Neural progenitor cell (in vitro differentiated cells): ENCODE data around the gene CCDC171. TPM values are rescaled to one million over a fixed set of nuclear protein-coding genes. Genes with fewer than 3 reads are reported as not detected.
"Not testable (repeated sequence)": the region's sequence is repeated elsewhere in the genome, so short reads cannot be mapped to it uniquely, and the experiment has no call there.

Experiments used
- DNase-seq: peaks from one replicate; pipeline ENCODE4 v3.0.0-alpha.2; 2016; ENCODE audit warnings: low spot score
- H2AFZ ChIP-seq: fragments of 200-600 bp; sonication (generic); replicated peaks from 2 replicates; pipeline ENCODE4 v1.6.1; 2016; ENCODE audit warnings: antibody characterized with exemption
- H3F3A ChIP-seq: fragments of 200-600 bp; sonication (generic); 2 replicates; pipeline ENCODE4 v1.6.1; 2016; ENCODE audit warnings: antibody characterized with exemption, low read depth
- H3K27ac ChIP-seq: fragments of 200-600 bp; sonication (generic); 2 replicates; pipeline ENCODE4 v1.5.1; 2016; ENCODE audit warnings: mild to moderate bottlenecking
- H3K27me3 ChIP-seq: fragments of 200-600 bp; sonication (generic); 2 replicates; pipeline ENCODE4 v1.6.1; 2016; ENCODE audit warnings: mild to moderate bottlenecking, moderate library complexity
- H3K36me3 ChIP-seq: fragments of 200-600 bp; sonication (generic); 2 replicates; pipeline ENCODE4 v1.5.1; 2016
- H3K4me1 ChIP-seq: fragments of 200-600 bp; sonication (generic); 2 replicates; pipeline ENCODE4 v1.6.1; 2016; ENCODE audit warnings: mixed run types
- H3K4me2 ChIP-seq: fragments of 200-600 bp; sonication (generic); 2 replicates; pipeline ENCODE4 v1.6.1; 2016
- H3K4me3 ChIP-seq: fragments of 200-600 bp; sonication (generic); 2 replicates; pipeline ENCODE4 v1.5.1; 2016
- H3K79me2 ChIP-seq: fragments of 200-600 bp; sonication (generic); 2 replicates; pipeline ENCODE4 v1.6.1; 2016; ENCODE audit warnings: low read depth
- H3K9ac ChIP-seq: fragments of 200-600 bp; sonication (generic); 2 replicates; pipeline ENCODE4 v1.6.1; 2016
- H3K9me3 ChIP-seq: fragments of 200-600 bp; sonication (generic); 2 replicates; pipeline ENCODE4 v1.5.1; 2016; ENCODE audit warnings: low read depth
- H4K20me1 ChIP-seq: fragments of 200-600 bp; sonication (generic); 2 replicates; pipeline ENCODE4 v1.6.1; 2016; ENCODE audit warnings: low read depth
- H3K27ac Mint-ChIP-seq: 3 replicates; pipeline ENCODE4 v1.8.0; 2021; ENCODE audit warnings: mixed read lengths
- H3K27me3 Mint-ChIP-seq: 2 replicates; pipeline ENCODE4 v1.8.0; 2022; ENCODE audit warnings: low read depth, mild to moderate bottlenecking, inconsistent platforms, moderate library complexity, mixed read lengths; ENCODE audit not compliant: insufficient read depth
- H3K36me3 Mint-ChIP-seq: 3 replicates; pipeline ENCODE4 v1.8.0; 2021; ENCODE audit warnings: mixed read lengths
- H3K4me1 Mint-ChIP-seq: 3 replicates; pipeline ENCODE4 v1.8.0; 2021; ENCODE audit warnings: mixed read lengths
- H3K4me3 Mint-ChIP-seq: 3 replicates; pipeline ENCODE4 v1.8.0; 2021; ENCODE audit warnings: mild to moderate bottlenecking, moderate library complexity, mixed read lengths
- H3K9me3 Mint-ChIP-seq: 3 replicates; pipeline ENCODE4 v1.8.0; 2020; ENCODE audit warnings: mixed read lengths
- CTCF ChIP-seq: fragments of 200-600 bp; sonication (generic); IDR thresholded peaks from 2 replicates; pipeline ENCODE4 v1.5.1; 2017; ENCODE audit warnings: antibody characterized with exemption, mild to moderate bottlenecking
- EZH2 ChIP-seq: fragments of 200-600 bp; sonication (generic); IDR thresholded peaks from 2 replicates; pipeline ENCODE4 v1.6.1; 2017; ENCODE audit warnings: antibody characterized with exemption, mild to moderate bottlenecking, moderate library complexity
- EZH2phosphoT487 ChIP-seq: fragments of 200-600 bp; sonication (generic); IDR thresholded peaks from 2 replicates; pipeline ENCODE4 v1.6.1; 2017; ENCODE audit warnings: antibody characterized with exemption
- total RNA-seq: library from RNA; depleted of rRNA; stranded (reverse); fragments of >200 nt; gene quantifications from 2 replicates; pipeline ENCODE4 v1.2.3, GENCODE V29; 2015; ENCODE audit warnings: low replicate concordance

CCDC171 gene
- total RNA-seq, 1 donor from 2014 or later, result 9.3 TPM

- H3K27ac ChIP-seq, result no peak overlapping the region
- no peaks in the 10 kb centered on the region for H3K79me2 ChIP-seq
- no peak for TF ChIP-seq CTCF
- TF ChIP-seq EZH2, result no peak
- no peak for TF ChIP-seq EZH2phosphoT487
- H4K20me1 ChIP-seq, result no peaks in the 10 kb centered on the region
- Mint-ChIP-seq H3K36me3 (no peaks in the 10 kb centered on the region), H3K27me3 (peaks cover 2% of the 10 kb centered on the region), H3K9me3 (no peaks in the 10 kb centered on the region), H3K4me1 (no peaks in the 10 kb centered on the region), H3K4me3 (no peak overlapping the region), H3K27ac (no peak overlapping the region)
- H3K9me3 ChIP-seq, result no peaks in the 10 kb centered on the region
- no peak overlapping the region for H3K4me3 ChIP-seq
- no peaks in the 10 kb centered on the region for H3F3A ChIP-seq
- H3K4me2 ChIP-seq, result no peak overlapping the region
- H3K27me3 ChIP-seq, result no peaks in the 10 kb centered on the region
- H2AFZ ChIP-seq, result no peak overlapping the region
- no peak for DNase-seq
- peaks cover 8% of the 10 kb centered on the region for H3K4me1 ChIP-seq
- no peak overlapping the region for H3K9ac ChIP-seq
- H3K36me3 ChIP-seq, result no peaks in the 10 kb centered on the region
These were observed 27.9 kb upstream of the CCDC171 start for GRCh38 chr9:15524845-15525455.

DNA sequence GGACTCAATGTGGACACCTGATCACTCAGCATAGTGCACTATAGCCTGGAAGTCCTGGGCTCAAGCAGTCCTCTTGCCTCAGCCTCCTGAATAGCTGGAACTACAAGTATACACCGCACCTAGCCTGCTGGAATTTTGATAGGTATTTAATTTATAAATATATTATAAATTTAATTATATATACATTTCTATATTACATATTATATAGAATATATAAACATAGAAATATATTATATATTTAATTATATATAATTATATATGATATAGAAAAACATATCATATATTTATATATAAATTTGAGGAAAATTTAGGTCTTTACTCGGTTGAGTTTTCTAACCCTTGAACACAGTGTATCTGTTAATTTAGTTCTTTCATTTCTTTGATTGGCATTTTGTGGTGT lies 26.9 kb upstream of the CCDC171 start:
- Mint-ChIP-seq H3K27ac (no peak overlapping the region), H3K4me1 (no peaks in the 10 kb centered on the region), H3K9me3 (no peaks in the 10 kb centered on the region), H3K36me3 (no peaks in the 10 kb centered on the region), H3K27me3 (peaks cover 2% of the 10 kb centered on the region), H3K4me3 (no peak overlapping the region)
- H3K9ac ChIP-seq, result no peak overlapping the region
- no peaks in the 10 kb centered on the region for H4K20me1 ChIP-seq
- no peaks in the 10 kb centered on the region for H3K36me3 ChIP-seq
- no peaks in the 10 kb centered on the region for H3F3A ChIP-seq
- peaks cover 5% of the 10 kb centered on the region for H3K4me1 ChIP-seq
- no peaks in the 10 kb centered on the region for H3K79me2 ChIP-seq
- H3K27ac ChIP-seq, result no peak overlapping the region
- H2AFZ ChIP-seq, result no peak overlapping the region
- no peak overlapping the region for H3K4me2 ChIP-seq
- no peak overlapping the region for H3K4me3 ChIP-seq
- no peaks in the 10 kb centered on the region for H3K27me3 ChIP-seq
- TF ChIP-seq CTCF, result no peak
- no peak for DNase-seq
- H3K9me3 ChIP-seq, result no peaks in the 10 kb centered on the region

- not testable (repeated sequence) for H3K4me1 Mint-ChIP-seq
These were observed 25.8 kb upstream of the CCDC171 start for GRCh38 chr9:15527035-15527434.

GRCh38 chr9:15529566-15530324 lies 23.1 kb upstream of the CCDC171 start:
- Mint-ChIP-seq H3K4me1 (no peaks in the 10 kb centered on the region), H3K27me3 (peaks cover 3% of the 10 kb centered on the region), H3K36me3 (no peaks in the 10 kb centered on the region), H3K27ac (no peak overlapping the region), H3K9me3 (peaks cover 4% of the 10 kb centered on the region), H3K4me3 (no peak overlapping the region)
- Histone ChIP-seq H3K4me1 (no peaks in the 10 kb centered on the region), H3K4me2 (no peak overlapping the region), H3K36me3 (no peaks in the 10 kb centered on the region), H3F3A (peaks cover 4% of the 10 kb centered on the region), H3K27ac (no peak overlapping the region), H3K27me3 (no peaks in the 10 kb centered on the region), H3K4me3 (no peak overlapping the region), H3K9me3 (no peaks in the 10 kb centered on the region), H3K79me2 (no peaks in the 10 kb centered on the region), H2AFZ (no peak overlapping the region), H3K9ac (no peak overlapping the region), H4K20me1 (no peaks in the 10 kb centered on the region)
- no peak for TF ChIP-seq EZH2
- TF ChIP-seq CTCF, result no peak
- TF ChIP-seq EZH2phosphoT487, result no peak
- DNase-seq, result no peak

More at GRCh38 chr9:15527035-15527434, 25.8 kb upstream of the CCDC171 start:
- H3K36me3 Mint-ChIP-seq, H3K27me3 ChIP-seq, H3K9me3 Mint-ChIP-seq, H3K27me3 Mint-ChIP-seq, H3K4me2 ChIP-seq, H3K4me1 ChIP-seq, H3K4me3 Mint-ChIP-seq, H3K79me2 ChIP-seq, H4K20me1 ChIP-seq, H3K36me3 ChIP-seq, H3K27ac Mint-ChIP-seq, H3K9ac ChIP-seq, H3F3A ChIP-seq, H3K9me3 ChIP-seq, H3K27ac ChIP-seq, H2AFZ ChIP-seq, H3K4me3 ChIP-seq, DNase-seq: not testable (repeated sequence)
